K562 (cell line): ENCODE results near the gene PFDN4. TPM values are rescaled to one million over a fixed set of nuclear protein-coding genes. Genes with fewer than 3 reads are reported as not detected.

ENCODE experiments used
- CTBP1 ChIP-seq: fragments of 450-650 bp; IDR thresholded peaks from 2 replicates; pipeline ENCODE4 v1.6.1; 2016; ENCODE audit warnings: borderline replicate concordance
- FOXA3 ChIP-seq, 2 experiments: fragments of 450-650 bp in 1 of 2; sonication (generic) in 1 of 2; formaldehyde crosslinking; IDR thresholded peaks in 1 of 2; conservative IDR thresholded peaks in 1 of 2; 2 replicates each; pipeline versions ENCODE4 v1.4.0 to v1.8.0; 2020 to 2022; ENCODE audit warnings: mild to moderate bottlenecking in 2 of 2, missing genetic modification reagents in 1 of 2
- GABPB2 ChIP-seq: fragments of 250-450 bp; sonication (Bioruptor Pico); conservative IDR thresholded peaks from 2 replicates; pipeline ENCODE4 v1.5.1; 2021; ENCODE audit warnings: mild to moderate bottlenecking
- IFI16 ChIP-seq: fragments of 250-450 bp; sonication (Bioruptor Pico); IDR thresholded peaks from 2 replicates; pipeline ENCODE4 v2.1.2; 2022; ENCODE audit warnings: mild to moderate bottlenecking, inconsistent platforms
- L3MBTL2 ChIP-seq: fragments of 450-650 bp; IDR thresholded peaks from 2 replicates; pipeline ENCODE4 v1.6.1; 2016; ENCODE audit warnings: mild to moderate bottlenecking, moderate library complexity
- MAFF ChIP-seq: IDR thresholded peaks from 2 replicates; pipeline ENCODE4 v1.6.1; 2012; ENCODE audit warnings: low read length, improper control_type of control experiment
- MECOM ChIP-seq: fragments of 250-450 bp; sonication (Bioruptor Pico); IDR thresholded peaks from 2 replicates; pipeline ENCODE4 v1.8.0; 2022; ENCODE audit warnings: inconsistent platforms
- MTF1 ChIP-seq: fragments of 250-450 bp; sonication (Bioruptor Pico); IDR thresholded peaks from 2 replicates; pipeline ENCODE4 v1.9.0; 2021; ENCODE audit warnings: moderate library complexity, mild to moderate bottlenecking, inconsistent platforms, borderline replicate concordance
- NFATC3 ChIP-seq: fragments of 450-650 bp; IDR thresholded peaks from 2 replicates; pipeline ENCODE4 v1.6.1; 2017; ENCODE audit warnings: mild to moderate bottlenecking
- PHTF2 ChIP-seq: fragments of 250-450 bp; sonication (Bioruptor Pico); IDR thresholded peaks from 2 replicates; pipeline ENCODE4 v1.5.0; 2021; ENCODE audit warnings: mild to moderate bottlenecking
- PPARD ChIP-seq: fragments of 250-450 bp; sonication (Bioruptor Pico); IDR thresholded peaks from 2 replicates; pipeline ENCODE4 v1.8.0; 2022; ENCODE audit warnings: inconsistent platforms, mild to moderate bottlenecking, moderate library complexity
- RBM25 ChIP-seq: fragments of 200-400 bp; formaldehyde crosslinking; IDR thresholded peaks from 2 replicates; pipeline ENCODE4 v1.6.1; 2018; ENCODE audit warnings: low read length, low read depth, moderate library complexity; ENCODE audit not compliant: severe bottlenecking
- SETDB1 ChIP-seq: IDR thresholded peaks from one replicate; pipeline ENCODE4 v1.6.1; 2012; ENCODE audit warnings: low read length, control low read depth, inconsistent platforms
- SNIP1 ChIP-seq: fragments of 450-650 bp; IDR thresholded peaks from 2 replicates; pipeline ENCODE4 v1.7.1; 2017; ENCODE audit warnings: low read depth, mild to moderate bottlenecking
- SRSF3 ChIP-seq: fragments of 200-400 bp; formaldehyde crosslinking; IDR thresholded peaks from 2 replicates; pipeline ENCODE4 v1.6.1; 2016; ENCODE audit warnings: mild to moderate bottlenecking, low read length, moderate library complexity; ENCODE audit not compliant: insufficient read depth
- TRIM28 ChIP-seq: fragments of 450-650 bp; IDR thresholded peaks from 2 replicates; pipeline ENCODE4 v1.6.1; 2017
- ZBTB17 ChIP-seq: fragments of 450-650 bp; formaldehyde crosslinking; IDR thresholded peaks from 2 replicates; pipeline ENCODE4 v1.4.0; 2020; ENCODE audit warnings: mild to moderate bottlenecking
- ZNF431 ChIP-seq: sonication (generic); formaldehyde crosslinking; IDR thresholded peaks from 2 replicates; pipeline ENCODE4 v1.8.0; 2022; ENCODE audit warnings: mild to moderate bottlenecking, missing genetic modification reagents
- ZNF586 ChIP-seq: fragments of 450-650 bp; formaldehyde crosslinking; conservative IDR thresholded peaks from 2 replicates; pipeline ENCODE4 v1.4.0; 2020; ENCODE audit warnings: mild to moderate bottlenecking, moderate library complexity
- polyA plus RNA-seq, 8 experiments: library from polyadenylated mRNA; depleted of rRNA in 4 of 8; stranded (reverse) in 5 of 8; unstranded in 3 of 8; fragments of >200 nt; fragmentation: Nextera tagmentation in 2 of 8; fragmentation: Illumina TruSeq in 1 of 8; extraction: Ambion mirVana in 2 of 8; extraction: Trizol in 1 of 8; gene quantifications; 2 replicates each; pipeline versions ENCODE4 v1.2.1 to v1.2.3, GENCODE V29; 2011 to 2014; ENCODE audit warnings: inconsistent platforms in 1 of 8, missing spikeins in 1 of 8
- total RNA-seq, 7 experiments: library from RNA; depleted of rRNA in 6 of 7; stranded (reverse); fragments of >200 nt in 6 of 7; fragmentation: Illumina TruSeq in 2 of 7; extraction: Trizol in 2 of 7; gene quantifications; 2 replicates each; pipeline versions ENCODE4 v1.2.1 to v1.2.3, GENCODE V29; 2011 to 2021; ENCODE audit warnings: low replicate concordance in 1 of 7
- TF ChIP-seq, protein P1 (sequence below), 2 experiments: fragments of 450-650 bp in 1 of 2; sonication (generic) in 1 of 2; formaldehyde crosslinking; conservative IDR thresholded peaks; 2 replicates each; pipeline versions ENCODE4 v1.4.0 to v1.8.1; 2020 to 2022; ENCODE audit warnings: mild to moderate bottlenecking in 1 of 2, missing genetic modification reagents in 1 of 2
- TF ChIP-seq, protein P2 (sequence below), 2 experiments: fragments of 450-650 bp in 1 of 2; sonication (generic) in 1 of 2; formaldehyde crosslinking in 1 of 2; IDR thresholded peaks in 1 of 2; conservative IDR thresholded peaks in 1 of 2; 2 replicates each; pipeline versions ENCODE4 v1.6.1 to v1.8.1; 2016 to 2023; ENCODE audit warnings: mild to moderate bottlenecking in 2 of 2, moderate library complexity in 2 of 2, inconsistent platforms in 1 of 2, missing genetic modification reagents in 1 of 2
- TF ChIP-seq, protein P3 (sequence below): fragments of 250-450 bp; sonication (Bioruptor Pico); IDR thresholded peaks from 2 replicates; pipeline ENCODE4 v1.5.0; 2022; ENCODE audit warnings: mild to moderate bottlenecking
- TF ChIP-seq, protein P4 (sequence below): fragments of 450-650 bp; IDR thresholded peaks from 2 replicates; pipeline ENCODE4 v1.6.1; 2016; ENCODE audit warnings: mild to moderate bottlenecking

The PFDN4 gene
- total and polyA plus RNA-seq, 9 of the 15 experiments (the other 6 are each of a cell fraction or from before 2014, with no cell fraction given) = 60.1 to 214 (median 122) TPM

DNA sequence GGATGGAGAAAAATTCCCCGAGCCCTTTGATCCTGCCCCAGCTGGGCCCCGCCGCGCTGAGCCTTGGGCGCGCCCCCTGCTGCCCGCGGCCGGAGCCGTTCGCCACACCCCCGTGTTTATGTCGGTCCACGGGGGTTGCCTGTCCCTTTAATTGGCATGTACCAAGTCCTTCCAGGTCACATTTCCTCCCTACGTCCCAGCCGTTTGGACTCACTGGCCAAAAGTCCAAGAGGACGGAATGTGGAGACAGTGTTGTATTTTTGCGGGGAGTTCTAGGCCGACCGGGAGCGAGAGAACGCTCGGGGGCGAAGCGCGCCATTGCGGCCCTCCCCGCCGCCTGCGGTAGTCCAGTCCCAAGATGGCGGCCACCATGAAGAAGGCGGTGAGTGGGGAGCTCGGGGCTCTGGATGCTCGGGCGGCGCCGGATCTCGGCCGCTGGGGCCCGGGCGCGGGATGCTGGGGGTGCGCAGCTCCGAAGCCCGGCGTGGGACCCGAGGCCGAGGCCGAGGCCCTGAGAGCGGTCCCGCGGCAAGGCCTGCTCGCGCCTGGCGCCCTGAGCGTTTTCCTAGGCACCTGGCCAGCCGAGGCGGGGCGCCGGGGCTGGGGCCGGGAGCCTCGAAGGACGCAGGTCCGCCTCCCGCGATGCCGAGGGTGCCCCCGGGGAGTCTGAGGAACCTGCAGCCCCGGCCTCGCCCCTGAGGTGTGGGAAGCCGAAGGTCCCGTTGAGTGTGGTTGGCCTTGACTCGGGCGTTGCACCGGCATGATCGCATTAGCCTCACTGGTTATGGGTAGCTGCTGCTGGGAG lies at the start of gene PFDN4 (continued):
- TF ChIP-seq, protein P1, sequence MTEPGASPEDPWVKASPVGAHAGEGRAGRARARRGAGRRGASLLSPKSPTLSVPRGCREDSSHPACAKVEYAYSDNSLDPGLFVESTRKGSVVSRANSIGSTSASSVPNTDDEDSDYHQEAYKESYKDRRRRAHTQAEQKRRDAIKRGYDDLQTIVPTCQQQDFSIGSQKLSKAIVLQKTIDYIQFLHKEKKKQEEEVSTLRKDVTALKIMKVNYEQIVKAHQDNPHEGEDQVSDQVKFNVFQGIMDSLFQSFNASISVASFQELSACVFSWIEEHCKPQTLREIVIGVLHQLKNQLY (CRISPR knock-in tag; conservative IDR thresholded peaks at IDR 0.05) = no peak
- TF ChIP-seq SETDB1 (no peak), ZBTB17 (CRISPR knock-in tag) (no peak), SRSF3 (no peak), CTBP1 (peak; percentile 65; the same call in 1 of the 2 replicates), ZNF586 (CRISPR knock-in tag) (no peak), SNIP1 (no peak), IFI16 (CRISPR knock-in tag) (no peak), TRIM28 (0 out of 2 replicates have a peak, but pooled peaks have one; percentile 30), PPARD (CRISPR knock-in tag) (no peak), GABPB2 (CRISPR knock-in tag) (no peak), NFATC3 (no peak), FOXA3 (CRISPR knock-in tag; conservative IDR thresholded peaks at IDR 0.05 in 1 of 2, IDR thresholded peaks at IDR 0.05 in 1 of 2) (no peak), MTF1 (CRISPR knock-in tag) (no peak), L3MBTL2 (peak; percentile 34; the same call in 1 of the 2 replicates), PHTF2 (CRISPR knock-in tag) (no peak), ZNF431 (CRISPR knock-in tag) (no peak), MECOM (CRISPR knock-in tag) (no peak), RBM25 (no peak), MAFF (peak; percentile 63; the same call in 1 of the 2 replicates)
- TF ChIP-seq, protein P2, sequence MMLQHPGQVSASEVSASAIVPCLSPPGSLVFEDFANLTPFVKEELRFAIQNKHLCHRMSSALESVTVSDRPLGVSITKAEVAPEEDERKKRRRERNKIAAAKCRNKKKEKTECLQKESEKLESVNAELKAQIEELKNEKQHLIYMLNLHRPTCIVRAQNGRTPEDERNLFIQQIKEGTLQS (IDR thresholded peaks at IDR 0.05) = peak; percentile 37; the same call in 1 of the 2 replicates
- TF ChIP-seq, protein P2 (CRISPR knock-in tag; conservative IDR thresholded peaks at IDR 0.05) = no peak
- TF ChIP-seq, protein P3, sequence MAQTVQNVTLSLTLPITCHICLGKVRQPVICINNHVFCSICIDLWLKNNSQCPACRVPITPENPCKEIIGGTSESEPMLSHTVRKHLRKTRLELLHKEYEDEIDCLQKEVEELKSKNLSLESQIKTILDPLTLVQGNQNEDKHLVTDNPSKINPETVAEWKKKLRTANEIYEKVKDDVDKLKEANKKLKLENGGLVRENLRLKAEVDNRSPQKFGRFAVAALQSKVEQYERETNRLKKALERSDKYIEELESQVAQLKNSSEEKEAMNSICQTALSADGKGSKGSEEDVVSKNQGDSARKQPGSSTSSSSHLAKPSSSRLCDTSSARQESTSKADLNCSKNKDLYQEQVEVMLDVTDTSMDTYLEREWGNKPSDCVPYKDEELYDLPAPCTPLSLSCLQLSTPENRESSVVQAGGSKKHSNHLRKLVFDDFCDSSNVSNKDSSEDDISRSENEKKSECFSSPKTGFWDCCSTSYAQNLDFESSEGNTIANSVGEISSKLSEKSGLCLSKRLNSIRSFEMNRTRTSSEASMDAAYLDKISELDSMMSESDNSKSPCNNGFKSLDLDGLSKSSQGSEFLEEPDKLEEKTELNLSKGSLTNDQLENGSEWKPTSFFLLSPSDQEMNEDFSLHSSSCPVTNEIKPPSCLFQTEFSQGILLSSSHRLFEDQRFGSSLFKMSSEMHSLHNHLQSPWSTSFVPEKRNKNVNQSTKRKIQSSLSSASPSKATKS = no peak
- TF ChIP-seq, protein P4, sequence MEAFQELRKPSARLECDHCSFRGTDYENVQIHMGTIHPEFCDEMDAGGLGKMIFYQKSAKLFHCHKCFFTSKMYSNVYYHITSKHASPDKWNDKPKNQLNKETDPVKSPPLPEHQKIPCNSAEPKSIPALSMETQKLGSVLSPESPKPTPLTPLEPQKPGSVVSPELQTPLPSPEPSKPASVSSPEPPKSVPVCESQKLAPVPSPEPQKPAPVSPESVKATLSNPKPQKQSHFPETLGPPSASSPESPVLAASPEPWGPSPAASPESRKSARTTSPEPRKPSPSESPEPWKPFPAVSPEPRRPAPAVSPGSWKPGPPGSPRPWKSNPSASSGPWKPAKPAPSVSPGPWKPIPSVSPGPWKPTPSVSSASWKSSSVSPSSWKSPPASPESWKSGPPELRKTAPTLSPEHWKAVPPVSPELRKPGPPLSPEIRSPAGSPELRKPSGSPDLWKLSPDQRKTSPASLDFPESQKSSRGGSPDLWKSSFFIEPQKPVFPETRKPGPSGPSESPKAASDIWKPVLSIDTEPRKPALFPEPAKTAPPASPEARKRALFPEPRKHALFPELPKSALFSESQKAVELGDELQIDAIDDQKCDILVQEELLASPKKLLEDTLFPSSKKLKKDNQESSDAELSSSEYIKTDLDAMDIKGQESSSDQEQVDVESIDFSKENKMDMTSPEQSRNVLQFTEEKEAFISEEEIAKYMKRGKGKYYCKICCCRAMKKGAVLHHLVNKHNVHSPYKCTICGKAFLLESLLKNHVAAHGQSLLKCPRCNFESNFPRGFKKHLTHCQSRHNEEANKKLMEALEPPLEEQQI = peak; percentile 38; the same call in 1 of the 2 replicates
